Heart left ventricle (tissue), 16 donors: ENCODE data around the gene SOS1. TPM values are rescaled to one million over a fixed set of nuclear protein-coding genes. Genes with fewer than 3 reads are reported as not detected.

Experiments
- ATAC-seq, 4 donors: fragments of 200-7000 bp; cut with Tn5 transposase; one replicate each; pipeline ENCODE4 v1.9.1; 2020 to 2022; ENCODE audit warnings: moderate library complexity in 4 of 4, mild to moderate bottlenecking in 3 of 4, moderate number of reproducible peaks in 1 of 4
- DNase-seq, 5 donors: peaks; one replicate each; pipeline ENCODE4 v3.0.0-alpha.2; 2020
- H3K27ac ChIP-seq, 12 donors: fragments of 200-600 bp; sonication (generic) in 4 of 12; one replicate each; pipeline versions ENCODE4 v1.5.0 to v1.8.0; 2016 to 2022; ENCODE audit warnings: mild to moderate bottlenecking in 2 of 12
- H3K27me3 ChIP-seq, 9 donors: fragments of 200-600 bp; sonication (generic) in 2 of 9; one replicate each; pipeline versions ENCODE4 v1.5.1 to v1.8.0; 2016 to 2022; ENCODE audit warnings: mild to moderate bottlenecking in 3 of 9
- H3K36me3 ChIP-seq, 9 donors: fragments of 200-600 bp; sonication (generic) in 2 of 9; one replicate each; pipeline versions ENCODE4 v1.5.0 to v1.8.0; 2018 to 2022; ENCODE audit warnings: mild to moderate bottlenecking in 2 of 9
- H3K4me1 ChIP-seq, 12 donors: fragments of 200-600 bp; sonication (generic) in 4 of 12; one replicate each; pipeline versions ENCODE4 v1.5.0 to v1.8.0; 2016 to 2022; ENCODE audit warnings: mild to moderate bottlenecking in 3 of 12
- H3K4me3 ChIP-seq, 12 donors: fragments of 200-600 bp; sonication (generic) in 4 of 12; one replicate each; pipeline versions ENCODE4 v1.5.0 to v1.8.0; 2017 to 2022; ENCODE audit warnings: mild to moderate bottlenecking in 9 of 12, moderate library complexity in 4 of 12
- H3K9me3 ChIP-seq, 12 donors: fragments of 200-600 bp; sonication (generic) in 4 of 12; one replicate each; pipeline versions ENCODE4 v1.5.0 to v1.8.0; 2016 to 2022; ENCODE audit warnings: mild to moderate bottlenecking in 1 of 12
- POLR2A ChIP-seq, 2 donors: fragments of 450-650 bp; IDR thresholded peaks; one replicate each; pipeline ENCODE4 v1.6.1; 2017; ENCODE audit warnings: antibody characterized with exemption in 2 of 2, mild to moderate bottlenecking in 2 of 2, moderate library complexity in 2 of 2
- WGBS, 4 donors: extraction: QIAGEN DNeasy Blood & Tissue Kit in 2 of 4; methylation state at CpG; one replicate each; pipeline versions ENCODE4 v1.1.5 to v1.1.7; 2013 to 2018; 5-methylcytosine and 5-hydroxymethylcytosine counted together
- intact Hi-C, 10 donors: fragments of 100-400 bp; cut with DNase I; formaldehyde crosslinking; loops; one replicate each; pipeline versions ENCODE4 v1.11.1 to v1.14.2; 2022
- polyA plus RNA-seq, 2 donors: library from polyadenylated mRNA; stranded (reverse); fragments of 200-250 nt; gene quantifications; one replicate each; pipeline ENCODE4 v1.2.3, GENCODE V29; 2013
- total RNA-seq, 9 donors: library from RNA; depleted of rRNA in 2 of 9; stranded (reverse); fragments of >200 nt in 2 of 9; fragmentation: NEBNext Ultra II Directional in 3 of 9; extraction: Animal tissue kit (Norgen Biotek cat#: 25700) in 3 of 9; gene quantifications; one replicate each; pipeline versions ENCODE4 v1.1.0 to v1.2.4, GENCODE V29; 2016 to 2023
- TF ChIP-seq, protein P1 (sequence below), 12 donors: fragments of 200-600 bp; sonication (generic) in 4 of 12; IDR thresholded peaks; one replicate each; pipeline versions ENCODE4 v1.5.0 to v1.8.0; 2018 to 2022; ENCODE audit warnings: antibody characterized with exemption in 12 of 12, mild to moderate bottlenecking in 5 of 12
- donor health status: ischemic (EF 13 %, LVEDD 7.1; RV severe dilation, severe dysfunction).
- donor health status: healthy with polysubstance abuse.
- donor health status: DM: no; HTN: yes; CAD: no.
- donor health status: DM: no; HTN: no; CAD: no.
- donor health status: ischemic (EF 25% LVEDD 6.9; RV normal size, moderate dysfunction).
- donor health status: ischemic (EF 25% LVEDD 5.7; RV mildly dilated, moderate dysfunction).
- donor health status: healthy.
- donor health status: DM: yes; HTN: yes; CAD: no.
- donor health status: ischemic (EF 35%, LVEDD 5.7; RV mildly dilated, moderate dysfunction).
- donor health status: nonischemic (EF 11% LVEDD 7.7; RV severe dilation, severe dysfunction).
- donor health status: DM: yes; HTN: yes; CAD: no.
- donor health status: PGD.
- donor health status: ischemic (EF 29% LVEDD 5.4; RV normal size, mild dysfunction).
- donor health status: nonischemic (EF 23%, LVEDD 6.1; RV moderate dilation, normal function).

SOS1 gene
- total and polyA plus RNA-seq, 11 donors, result 4.7 to 54.5 (median 24.8) TPM

DNA sequence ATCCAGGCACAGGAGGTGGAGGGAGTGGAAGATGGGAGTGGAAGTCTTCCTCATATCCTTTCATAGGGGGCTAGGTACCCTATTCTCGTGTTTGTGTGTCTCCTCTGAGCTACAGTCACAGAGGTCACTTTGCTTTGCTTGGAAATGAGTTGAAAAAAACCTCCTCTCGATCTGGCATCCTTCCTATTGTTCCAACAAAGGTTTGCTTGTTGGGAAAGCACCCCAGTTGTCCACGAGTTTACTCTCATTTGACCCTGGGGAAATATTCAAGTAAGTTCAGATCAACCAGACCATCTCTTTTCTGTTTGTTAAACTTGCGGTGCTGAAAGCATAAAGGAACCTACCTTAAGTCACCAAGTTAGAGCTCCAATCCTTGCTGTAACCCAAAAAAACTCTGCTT, 171.9 kb downstream of the SOS1 start:
- WGBS, 4 donors, result 68 to 80% (median 77%) methylated on average over 4 of the region's 4 CpGs
- ATAC-seq (no peak), DNase-seq (no peak)
- Histone ChIP-seq H3K27me3 (no peaks in the 10 kb centered on the region), H3K9me3 (no peaks in the 10 kb centered on the region), H3K27ac (no peak overlapping the region), H3K4me1 (peaks cover 0 to 4% (median 0%) of the 10 kb centered on the region in 12 donors), H3K36me3 (no peaks in the 10 kb centered on the region), H3K4me3 (no peak overlapping the region)
- TF ChIP-seq, protein P1, sequence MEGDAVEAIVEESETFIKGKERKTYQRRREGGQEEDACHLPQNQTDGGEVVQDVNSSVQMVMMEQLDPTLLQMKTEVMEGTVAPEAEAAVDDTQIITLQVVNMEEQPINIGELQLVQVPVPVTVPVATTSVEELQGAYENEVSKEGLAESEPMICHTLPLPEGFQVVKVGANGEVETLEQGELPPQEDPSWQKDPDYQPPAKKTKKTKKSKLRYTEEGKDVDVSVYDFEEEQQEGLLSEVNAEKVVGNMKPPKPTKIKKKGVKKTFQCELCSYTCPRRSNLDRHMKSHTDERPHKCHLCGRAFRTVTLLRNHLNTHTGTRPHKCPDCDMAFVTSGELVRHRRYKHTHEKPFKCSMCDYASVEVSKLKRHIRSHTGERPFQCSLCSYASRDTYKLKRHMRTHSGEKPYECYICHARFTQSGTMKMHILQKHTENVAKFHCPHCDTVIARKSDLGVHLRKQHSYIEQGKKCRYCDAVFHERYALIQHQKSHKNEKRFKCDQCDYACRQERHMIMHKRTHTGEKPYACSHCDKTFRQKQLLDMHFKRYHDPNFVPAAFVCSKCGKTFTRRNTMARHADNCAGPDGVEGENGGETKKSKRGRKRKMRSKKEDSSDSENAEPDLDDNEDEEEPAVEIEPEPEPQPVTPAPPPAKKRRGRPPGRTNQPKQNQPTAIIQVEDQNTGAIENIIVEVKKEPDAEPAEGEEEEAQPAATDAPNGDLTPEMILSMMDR (IDR thresholded peaks at IDR 0.05), result no peak
- no peak for TF ChIP-seq POLR2A (IDR thresholded peaks at IDR 0.05)
- intact Hi-C loops, result loop anchor here in 7 of 10 donors (2.0 to 10.0 kb wide), 5 partner anchors 96 to 283 kb away; no protein-coding TSS in a partner anchor

DNA sequence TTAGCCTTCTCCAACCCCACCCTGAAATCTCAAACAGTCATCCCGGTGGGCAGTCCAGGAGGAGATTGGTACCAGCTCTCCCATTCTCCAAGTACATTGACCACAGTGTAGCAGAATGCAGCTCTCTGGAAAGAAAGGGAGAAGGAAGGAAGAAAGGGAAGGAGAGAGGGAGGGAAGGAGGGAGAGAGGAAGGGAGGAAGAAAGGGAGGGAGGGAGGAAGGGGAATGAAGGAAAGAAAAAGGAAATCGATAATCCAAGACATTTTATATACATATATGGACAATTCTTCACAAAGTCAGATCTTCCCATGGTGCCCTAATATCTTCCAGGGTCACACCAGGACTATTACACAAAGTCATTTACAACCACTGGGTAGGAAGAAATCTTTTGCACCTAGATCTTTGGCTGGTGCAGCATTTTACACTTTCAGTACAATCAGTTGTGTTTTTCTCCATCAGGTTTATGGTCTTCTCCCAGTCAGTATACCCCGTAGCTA, 172.4 kb downstream of the SOS1 start:
- WGBS, 4 donors, result 74 to 88% (median 86%) methylated on average over 3 of the region's 3 CpGs

DNA sequence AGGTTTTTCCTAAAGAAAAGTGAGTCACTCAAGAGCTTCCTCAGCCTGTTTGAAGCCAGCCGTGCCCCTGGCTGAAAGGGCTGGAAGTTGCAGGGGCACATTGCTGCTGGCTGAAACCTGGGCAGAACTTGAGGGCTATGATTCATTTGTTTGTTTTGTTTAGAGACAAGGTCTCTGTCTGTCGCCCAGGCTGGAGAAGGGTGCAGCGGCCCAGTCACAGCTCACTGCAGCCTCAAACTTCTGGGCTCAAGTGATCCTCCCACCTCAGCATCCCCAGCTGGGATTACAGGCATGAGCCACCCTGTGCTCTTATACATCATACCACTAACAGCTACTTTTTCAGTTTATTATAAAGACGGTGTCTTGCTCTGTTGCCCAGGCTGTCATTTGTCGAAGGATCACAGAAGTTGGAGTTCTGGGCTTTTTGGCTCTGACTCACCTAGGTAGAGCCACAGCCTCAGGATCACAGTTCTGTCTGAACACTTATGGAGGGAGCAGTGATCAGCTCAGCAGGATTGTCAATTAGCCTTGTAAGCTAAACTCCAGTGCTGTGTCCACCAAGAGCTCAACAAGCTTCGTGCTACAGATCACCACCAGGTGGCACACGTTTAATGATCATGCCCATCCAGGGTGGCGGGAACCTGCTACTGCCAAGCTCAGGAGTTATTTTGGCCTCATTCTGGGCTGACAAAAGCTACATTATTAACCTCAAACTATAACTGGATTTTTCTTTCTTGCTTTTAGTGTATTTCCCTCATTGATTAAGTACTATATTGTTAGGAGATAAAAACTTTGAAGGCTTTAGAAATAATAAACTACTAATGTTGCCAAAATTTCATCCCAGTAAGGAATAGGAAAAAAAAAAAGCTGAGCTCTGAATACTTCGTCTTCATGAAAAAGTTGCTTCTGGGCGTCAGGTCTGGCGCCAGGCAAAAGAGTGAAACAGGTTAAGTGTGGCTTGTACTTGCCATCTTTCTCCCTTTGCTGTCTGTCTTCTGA, 173.3 kb downstream of the SOS1 start:
- ATAC-seq (peak in 3 of 4 donors; percentile 74 to 77 (median 76)), DNase-seq (peak; percentile 47 to 72 (median 58))
- H3K36me3 ChIP-seq, result no peaks in the 10 kb centered on the region

More for the DNA sequence above, 172.4 kb downstream of the SOS1 start:
- peaks cover 0 to 4% (median 0%) of the 10 kb centered on the region in 12 donors for H3K4me1 ChIP-seq
- no peak overlapping the region for H3K4me3 ChIP-seq
- H3K27ac ChIP-seq, result no peak overlapping the region
- no peaks in the 10 kb centered on the region for H3K27me3 ChIP-seq
- TF ChIP-seq, protein P1 (IDR thresholded peaks at IDR 0.05), result no peak
- no peak for TF ChIP-seq POLR2A (IDR thresholded peaks at IDR 0.05)
- no peak for ATAC-seq
- intact Hi-C loops, result loop anchor here in 7 of 10 donors (2.0 to 10.0 kb wide), 5 partner anchors 96 to 284 kb away; no protein-coding TSS in a partner anchor
- no peaks in the 10 kb centered on the region for H3K36me3 ChIP-seq
- no peaks in the 10 kb centered on the region for H3K9me3 ChIP-seq
- DNase-seq, result no peak

More for the DNA sequence above, 173.3 kb downstream of the SOS1 start:
- Histone ChIP-seq H3K4me1 (peaks cover 0 to 4% (median 0%) of the 10 kb centered on the region in 12 donors), H3K27ac (no peak overlapping the region), H3K9me3 (no peaks in the 10 kb centered on the region), H3K27me3 (no peaks in the 10 kb centered on the region), H3K4me3 (no peak overlapping the region)
- intact Hi-C loops, result loop anchor here in 8 of 10 donors (2.0 to 10.0 kb wide), 5 partner anchors 97 to 285 kb away; no protein-coding TSS in a partner anchor
- TF ChIP-seq, protein P1 (IDR thresholded peaks at IDR 0.05), result peak; percentile 45 to 74 (median 62)
- TF ChIP-seq POLR2A (IDR thresholded peaks at IDR 0.05), result no peak
- 63 to 66% (median 65%) methylated on average over 11 of the region's 11 CpGs for WGBS, 4 donors
